Sigmoid colon (tissue), 7 donors: Measurements from ENCODE around the gene DLG3. TPM values are rescaled to one million over a fixed set of nuclear protein-coding genes. Genes with fewer than 3 reads are reported as not detected.

Source experiments
- DNase-seq: peaks from one replicate; pipeline ENCODE4 v3.0.0-alpha.2; 2019
- H3K27ac ChIP-seq, 4 donors: fragments of 200-600 bp; sonication (generic); one replicate each; pipeline ENCODE4 v1.5.1; 2016 to 2019; ENCODE audit warnings: mild to moderate bottlenecking in 1 of 4
- H3K27me3 ChIP-seq, 3 donors: fragments of 200-600 bp; sonication (generic); one replicate each; pipeline ENCODE4 v1.5.1; 2019; ENCODE audit warnings: mild to moderate bottlenecking in 1 of 3
- H3K36me3 ChIP-seq, 4 donors: fragments of 200-600 bp; sonication (generic); one replicate each; pipeline ENCODE4 v1.5.1; 2016 to 2019
- H3K4me1 ChIP-seq, 4 donors: fragments of 200-600 bp; sonication (generic); one replicate each; pipeline ENCODE4 v1.5.1; 2017 to 2019
- H3K4me3 ChIP-seq, 4 donors: fragments of 200-600 bp; sonication (generic); one replicate each; pipeline ENCODE4 v1.5.1; 2017 to 2019; ENCODE audit warnings: mild to moderate bottlenecking in 2 of 4, moderate library complexity in 1 of 4
- H3K9me3 ChIP-seq, 4 donors: fragments of 200-600 bp in 3 of 4; sonication (generic) in 3 of 4; one replicate each; pipeline versions ENCODE4 v1.5.1 to v1.6.1; 2013 to 2019
- EP300 ChIP-seq, 4 donors: sonication (generic); formaldehyde crosslinking; IDR thresholded peaks; one replicate each; pipeline ENCODE4 v1.6.1; 2017; ENCODE audit warnings: antibody characterized with exemption in 4 of 4
- POLR2A ChIP-seq, 2 donors: fragments of 450-650 bp; IDR thresholded peaks; one replicate each; pipeline ENCODE4 v1.6.1; 2016; ENCODE audit warnings: antibody characterized with exemption in 2 of 2, mild to moderate bottlenecking in 2 of 2, moderate library complexity in 2 of 2
- POLR2AphosphoS5 ChIP-seq, 4 donors: sonication (generic); formaldehyde crosslinking; IDR thresholded peaks; one replicate each; pipeline ENCODE4 v1.6.1; 2017; ENCODE audit warnings: antibody characterized with exemption in 4 of 4
- WGBS, 2 donors: extraction: QIAGEN DNeasy Blood & Tissue Kit; methylation state at CpG; one replicate each; pipeline ENCODE4 v1.1.7; 2013; 5-methylcytosine and 5-hydroxymethylcytosine counted together
- intact Hi-C: fragments of 100-400 bp; cut with DNase I; formaldehyde crosslinking; loops from one replicate; pipeline ENCODE4 v1.15.1; 2023
- polyA plus RNA-seq, 3 donors: library from polyadenylated mRNA; stranded (reverse); fragments of 200-250 nt; gene quantifications; one replicate each; pipeline ENCODE4 v1.2.3, GENCODE V29; 2013
- total RNA-seq, 4 donors: library from RNA; depleted of rRNA; stranded (reverse); fragments of >200 nt; gene quantifications; one replicate each; pipeline ENCODE4 v1.1.0, GENCODE V29; 2016
- TF ChIP-seq, protein P1 (sequence below), 4 experiments: fragments of 450-650 bp in 3 of 4; fragments of 200-600 bp in 1 of 4; IDR thresholded peaks; one replicate each; pipeline ENCODE4 v1.5.1; 2016 to 2019; ENCODE audit warnings: antibody characterized with exemption in 4 of 4, mild to moderate bottlenecking in 3 of 4, moderate library complexity in 2 of 4
- donor health status: healthy with polysubstance abuse.
- donor health status: Bipolar disorder and iron deficiency.
- donor health status: healthy.

DLG3 gene
- total and polyA plus RNA-seq, 7 donors = 12.5 to 35.2 (median 24.0) TPM

- Histone ChIP-seq H3K4me1 (no peaks in the 10 kb centered on the region), H3K27ac (no peak overlapping the region), H3K4me3 (no peak overlapping the region), H3K36me3 (no peaks in the 10 kb centered on the region), H3K9me3 (no peaks in the 10 kb centered on the region), H3K27me3 (no peaks in the 10 kb centered on the region)
- DNase-seq = no peak
- WGBS, 2 donors = 20 to 73% methylated on average over 10 of the region's 10 CpGs
- intact Hi-C loops = loop anchor here (10.0 kb wide), 1 partner anchor 219 kb away; no protein-coding TSS in a partner anchor
- no peak for TF ChIP-seq POLR2AphosphoS5 (IDR thresholded peaks at IDR 0.05)
- TF ChIP-seq EP300 (IDR thresholded peaks at IDR 0.05) = no peak
- TF ChIP-seq POLR2A (IDR thresholded peaks at IDR 0.05) = no peak
- TF ChIP-seq, protein P1, sequence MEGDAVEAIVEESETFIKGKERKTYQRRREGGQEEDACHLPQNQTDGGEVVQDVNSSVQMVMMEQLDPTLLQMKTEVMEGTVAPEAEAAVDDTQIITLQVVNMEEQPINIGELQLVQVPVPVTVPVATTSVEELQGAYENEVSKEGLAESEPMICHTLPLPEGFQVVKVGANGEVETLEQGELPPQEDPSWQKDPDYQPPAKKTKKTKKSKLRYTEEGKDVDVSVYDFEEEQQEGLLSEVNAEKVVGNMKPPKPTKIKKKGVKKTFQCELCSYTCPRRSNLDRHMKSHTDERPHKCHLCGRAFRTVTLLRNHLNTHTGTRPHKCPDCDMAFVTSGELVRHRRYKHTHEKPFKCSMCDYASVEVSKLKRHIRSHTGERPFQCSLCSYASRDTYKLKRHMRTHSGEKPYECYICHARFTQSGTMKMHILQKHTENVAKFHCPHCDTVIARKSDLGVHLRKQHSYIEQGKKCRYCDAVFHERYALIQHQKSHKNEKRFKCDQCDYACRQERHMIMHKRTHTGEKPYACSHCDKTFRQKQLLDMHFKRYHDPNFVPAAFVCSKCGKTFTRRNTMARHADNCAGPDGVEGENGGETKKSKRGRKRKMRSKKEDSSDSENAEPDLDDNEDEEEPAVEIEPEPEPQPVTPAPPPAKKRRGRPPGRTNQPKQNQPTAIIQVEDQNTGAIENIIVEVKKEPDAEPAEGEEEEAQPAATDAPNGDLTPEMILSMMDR (IDR thresholded peaks at IDR 0.05) = no peak
Observed at GRCh38 chrX:70423936-70424675, 20.5 kb upstream of the DLG3 start.

- Histone ChIP-seq H3K9me3 (no peaks in the 10 kb centered on the region), H3K4me1 (no peaks in the 10 kb centered on the region), H3K36me3 (no peaks in the 10 kb centered on the region), H3K27ac (no peak overlapping the region), H3K4me3 (no peak overlapping the region), H3K27me3 (no peaks in the 10 kb centered on the region)
- intact Hi-C loops = loop anchor here (10.0 kb wide), 1 partner anchor 220 kb away; no protein-coding TSS in a partner anchor
- DNase-seq = no peak
- WGBS, 2 donors = 94 to 95% methylated on average over 10 of the region's 10 CpGs
- TF ChIP-seq POLR2AphosphoS5 (IDR thresholded peaks at IDR 0.05) = no peak
- no peak for TF ChIP-seq EP300 (IDR thresholded peaks at IDR 0.05)
- no peak for TF ChIP-seq POLR2A (IDR thresholded peaks at IDR 0.05)
- TF ChIP-seq, protein P1 (IDR thresholded peaks at IDR 0.05) = no peak
Observed at GRCh38 chrX:70424801-70425200, 19.8 kb upstream of the DLG3 start.

- no peaks in the 10 kb centered on the region for H3K36me3 ChIP-seq
- WGBS, 2 donors = 91 to 94% methylated on average over 15 of the region's 15 CpGs
- no peak overlapping the region for H3K27ac ChIP-seq
- no peaks in the 10 kb centered on the region for H3K4me1 ChIP-seq
- TF ChIP-seq, protein P1 (IDR thresholded peaks at IDR 0.05) = no peak
- no peak for TF ChIP-seq EP300 (IDR thresholded peaks at IDR 0.05)
- no peak for TF ChIP-seq POLR2AphosphoS5 (IDR thresholded peaks at IDR 0.05)
- TF ChIP-seq POLR2A (IDR thresholded peaks at IDR 0.05) = no peak
- no peaks in the 10 kb centered on the region for H3K9me3 ChIP-seq
- intact Hi-C loops = loop anchor here (10.0 kb wide), 1 partner anchor 222 kb away; no protein-coding TSS in a partner anchor
- H3K4me3 ChIP-seq = no peak overlapping the region
- DNase-seq = no peak
- no peaks in the 10 kb centered on the region for H3K27me3 ChIP-seq
Observed at GRCh38 chrX:70426286-70427278, 18.1 kb upstream of the DLG3 start.

- H3K9me3 ChIP-seq = no peaks in the 10 kb centered on the region
- no peak for DNase-seq
- intact Hi-C loops = loop anchor here (10.0 kb wide), 1 partner anchor 223 kb away; no protein-coding TSS in a partner anchor
- no peaks in the 10 kb centered on the region for H3K4me1 ChIP-seq
- TF ChIP-seq, protein P1 (IDR thresholded peaks at IDR 0.05) = no peak
- TF ChIP-seq POLR2AphosphoS5 (IDR thresholded peaks at IDR 0.05) = no peak
- no peak for TF ChIP-seq POLR2A (IDR thresholded peaks at IDR 0.05)
- no peak for TF ChIP-seq EP300 (IDR thresholded peaks at IDR 0.05)
- no peaks in the 10 kb centered on the region for H3K36me3 ChIP-seq
- H3K27me3 ChIP-seq = no peaks in the 10 kb centered on the region
- WGBS, 2 donors = 54 to 63% methylated on average over 2 of the region's 2 CpGs
- no peak overlapping the region for H3K4me3 ChIP-seq
- H3K27ac ChIP-seq = no peak overlapping the region
Observed at GRCh38 chrX:70427365-70427764, 17.3 kb upstream of the DLG3 start.
